HepG2 (cell line): ENCODE measurements around the gene CAMSAP3. TPM values are rescaled to one million over a fixed set of nuclear protein-coding genes. Genes with fewer than 3 reads are reported as not detected.

Experiments
- CAMTA2 ChIP-seq: sonication (generic); formaldehyde crosslinking; IDR thresholded peaks from 2 replicates; pipeline ENCODE4 v1.4.0; 2020; ENCODE audit warnings: mild to moderate bottlenecking, missing genetic modification reagents, borderline replicate concordance
- CBX5 ChIP-seq: sonication (generic); formaldehyde crosslinking; IDR thresholded peaks from 2 replicates; pipeline ENCODE4 v1.4.0; 2020; ENCODE audit warnings: missing genetic modification reagents, borderline replicate concordance
- FOXM1 ChIP-seq: sonication (generic); formaldehyde crosslinking; IDR thresholded peaks from 2 replicates; pipeline ENCODE4 v1.5.0; 2020; ENCODE audit warnings: missing genetic modification reagents
- HNRNPK ChIP-seq: fragments of 200-400 bp; formaldehyde crosslinking; IDR thresholded peaks from 2 replicates; pipeline ENCODE4 v1.6.1; 2018; ENCODE audit warnings: low read length, low read depth, moderate library complexity, mild to moderate bottlenecking; ENCODE audit not compliant: poor library complexity, severe bottlenecking
- HOXA3 ChIP-seq: sonication (generic); formaldehyde crosslinking; IDR thresholded peaks from 2 replicates; pipeline ENCODE4 v1.5.0; 2020; ENCODE audit warnings: missing genetic modification reagents
- KLF9 ChIP-seq: IDR thresholded peaks from 2 replicates; pipeline ENCODE4 v1.6.1; 2016; ENCODE audit warnings: low read depth
- MZF1 ChIP-seq: sonication (generic); formaldehyde crosslinking; IDR thresholded peaks from 2 replicates; pipeline ENCODE4 v1.8.1; 2023; ENCODE audit warnings: mild to moderate bottlenecking, missing genetic modification reagents, borderline replicate concordance
- ONECUT2 ChIP-seq: sonication (generic); formaldehyde crosslinking; IDR thresholded peaks from 2 replicates; pipeline ENCODE4 v1.4.0; 2020; ENCODE audit warnings: missing genetic modification reagents
- PCBP1 ChIP-seq: fragments of 200-400 bp; formaldehyde crosslinking; IDR thresholded peaks from 2 replicates; pipeline ENCODE4 v1.6.1; 2017; ENCODE audit warnings: mild to moderate bottlenecking, low read depth, low read length, borderline replicate concordance
- POLR2AphosphoS2 ChIP-seq: IDR thresholded peaks from 2 replicates; pipeline ENCODE4 v1.6.1; 2011; ENCODE audit warnings: low read depth, low read length, improper control_type of control experiment
- POLR2AphosphoS5 ChIP-seq: IDR thresholded peaks from 2 replicates; pipeline ENCODE4 v1.6.1; 2012; ENCODE audit warnings: low read depth, low read length
- ZFP90 ChIP-seq: sonication (generic); formaldehyde crosslinking; IDR thresholded peaks from 2 replicates; pipeline ENCODE4 v1.8.0; 2022; ENCODE audit warnings: missing genetic modification reagents, mild to moderate bottlenecking, inconsistent platforms, borderline replicate concordance
- ZNF383 ChIP-seq: sonication (generic); formaldehyde crosslinking; IDR thresholded peaks from 2 replicates; pipeline ENCODE4 v1.4.0; 2020; ENCODE audit warnings: missing genetic modification reagents, mild to moderate bottlenecking, borderline replicate concordance
- ZNF598 ChIP-seq: sonication (generic); formaldehyde crosslinking; IDR thresholded peaks from 2 replicates; pipeline ENCODE4 v1.5.1; 2020; ENCODE audit warnings: mild to moderate bottlenecking, missing genetic modification reagents, borderline replicate concordance
- polyA plus RNA-seq, 8 experiments: library from polyadenylated mRNA; depleted of rRNA in 3 of 8; stranded (reverse) in 7 of 8; unstranded in 1 of 8; fragments of >200 nt; fragmentation: Illumina TruSeq in 4 of 8; extraction: Trizol in 4 of 8; gene quantifications; 2 replicates each; pipeline versions ENCODE4 v1.2.1 to v1.2.3, GENCODE V29; 2011 to 2016; ENCODE audit warnings: low read depth in 4 of 8, missing spikeins in 1 of 8, mixed read lengths in 1 of 8; ENCODE audit not compliant: insufficient read depth in 1 of 8
- total RNA-seq, 5 experiments: library from RNA; depleted of rRNA; stranded (reverse); fragments of >200 nt; fragmentation: Illumina TruSeq; extraction: Trizol; gene quantifications; 2 replicates each; pipeline ENCODE4 v1.2.3, GENCODE V29; 2016; ENCODE audit warnings: low read depth in 1 of 5
- TF ChIP-seq, protein P1 (sequence below): sonication (generic); formaldehyde crosslinking; IDR thresholded peaks from 2 replicates; pipeline ENCODE4 v1.8.0; 2022; ENCODE audit warnings: low read depth, missing genetic modification reagents
- TF ChIP-seq, protein P2 (sequence below): sonication (generic); formaldehyde crosslinking; IDR thresholded peaks from 2 replicates; pipeline ENCODE4 v1.8.0; 2022; ENCODE audit warnings: missing genetic modification reagents, mild to moderate bottlenecking, inconsistent platforms, borderline replicate concordance
- TF ChIP-seq, protein P3 (sequence below), 2 experiments: sonication (generic) in 1 of 2; formaldehyde crosslinking in 1 of 2; IDR thresholded peaks; 2 replicates each; pipeline versions ENCODE4 v1.6.1 to v1.9.0; 2014 to 2022; ENCODE audit warnings: antibody characterized with exemption in 1 of 2, borderline replicate concordance in 1 of 2, inconsistent platforms in 1 of 2, low read depth in 1 of 2, missing genetic modification reagents in 1 of 2

The CAMSAP3 gene
- total and polyA plus RNA-seq, 2 of the 13 experiments (the other 11 are each of a cell fraction or from before 2014, with no cell fraction given): 10.8 to 11.8 TPM

GRCh38 chr19:7629347-7630054, 33.8 kb downstream of the CAMSAP3 start, which contains the start of the genes PET100 and XAB2 (continued):
- TF ChIP-seq CBX5 (CRISPR knock-in tag): peak; percentile 26; the same call in 1 of the 2 replicates
- TF ChIP-seq, protein P1, sequence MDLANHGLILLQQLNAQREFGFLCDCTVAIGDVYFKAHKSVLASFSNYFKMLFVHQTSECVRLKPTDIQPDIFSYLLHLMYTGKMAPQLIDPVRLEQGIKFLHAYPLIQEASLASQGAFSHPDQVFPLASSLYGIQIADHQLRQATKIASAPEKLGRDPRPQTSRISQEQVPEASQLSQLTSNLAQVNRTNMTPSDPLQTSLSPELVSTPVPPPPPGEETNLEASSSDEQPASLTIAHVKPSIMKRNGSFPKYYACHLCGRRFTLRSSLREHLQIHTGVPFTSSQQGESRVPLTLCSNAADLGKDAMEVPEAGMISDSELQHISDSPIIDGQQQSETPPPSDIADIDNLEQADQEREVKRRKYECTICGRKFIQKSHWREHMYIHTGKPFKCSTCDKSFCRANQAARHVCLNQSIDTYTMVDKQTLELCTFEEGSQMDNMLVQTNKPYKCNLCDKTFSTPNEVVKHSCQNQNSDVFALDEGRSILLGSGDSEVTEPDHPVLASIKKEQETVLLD (CRISPR knock-in tag): 0 out of 2 replicates have a peak, but pooled peaks have one; percentile 19
- TF ChIP-seq POLR2AphosphoS5: peak; percentile 70
- TF ChIP-seq ZNF598 (CRISPR knock-in tag): peak; percentile 57; the same call in 1 of the 2 replicates
- TF ChIP-seq, protein P2, sequence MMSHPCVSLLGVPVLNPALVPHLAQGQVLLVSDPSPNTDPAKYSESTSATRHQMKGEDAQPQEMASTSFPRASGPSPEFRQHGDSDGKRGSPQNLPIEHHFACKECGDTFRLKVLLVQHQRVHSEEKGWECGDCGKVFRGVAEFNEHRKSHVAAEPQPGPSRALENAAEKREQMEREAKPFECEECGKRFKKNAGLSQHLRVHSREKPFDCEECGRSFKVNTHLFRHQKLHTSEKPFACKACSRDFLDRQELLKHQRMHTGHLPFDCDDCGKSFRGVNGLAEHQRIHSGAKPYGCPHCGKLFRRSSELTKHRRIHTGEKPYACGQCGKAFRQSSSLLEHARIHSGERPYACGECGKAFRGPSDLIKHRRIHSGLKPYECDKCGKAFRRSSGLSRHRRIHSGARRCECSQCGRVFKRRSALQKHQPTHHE (CRISPR knock-in tag): 0 out of 2 replicates have a peak, but pooled peaks have one; percentile 65
- TF ChIP-seq KLF9 (CRISPR knock-in tag): no peak
- TF ChIP-seq, protein P3, sequence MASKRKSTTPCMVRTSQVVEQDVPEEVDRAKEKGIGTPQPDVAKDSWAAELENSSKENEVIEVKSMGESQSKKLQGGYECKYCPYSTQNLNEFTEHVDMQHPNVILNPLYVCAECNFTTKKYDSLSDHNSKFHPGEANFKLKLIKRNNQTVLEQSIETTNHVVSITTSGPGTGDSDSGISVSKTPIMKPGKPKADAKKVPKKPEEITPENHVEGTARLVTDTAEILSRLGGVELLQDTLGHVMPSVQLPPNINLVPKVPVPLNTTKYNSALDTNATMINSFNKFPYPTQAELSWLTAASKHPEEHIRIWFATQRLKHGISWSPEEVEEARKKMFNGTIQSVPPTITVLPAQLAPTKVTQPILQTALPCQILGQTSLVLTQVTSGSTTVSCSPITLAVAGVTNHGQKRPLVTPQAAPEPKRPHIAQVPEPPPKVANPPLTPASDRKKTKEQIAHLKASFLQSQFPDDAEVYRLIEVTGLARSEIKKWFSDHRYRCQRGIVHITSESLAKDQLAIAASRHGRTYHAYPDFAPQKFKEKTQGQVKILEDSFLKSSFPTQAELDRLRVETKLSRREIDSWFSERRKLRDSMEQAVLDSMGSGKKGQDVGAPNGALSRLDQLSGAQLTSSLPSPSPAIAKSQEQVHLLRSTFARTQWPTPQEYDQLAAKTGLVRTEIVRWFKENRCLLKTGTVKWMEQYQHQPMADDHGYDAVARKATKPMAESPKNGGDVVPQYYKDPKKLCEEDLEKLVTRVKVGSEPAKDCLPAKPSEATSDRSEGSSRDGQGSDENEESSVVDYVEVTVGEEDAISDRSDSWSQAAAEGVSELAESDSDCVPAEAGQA (IDR thresholded peaks at IDR 0.05; ENCODE audit: low read depth): peak; percentile 88
- TF ChIP-seq, protein P3 (CRISPR knock-in tag; IDR thresholded peaks at IDR 0.05; ENCODE audit: borderline replicate concordance): no peak
- TF ChIP-seq MZF1: no peak
- no peak for TF ChIP-seq HNRNPK
- no peak for TF ChIP-seq POLR2AphosphoS2
- TF ChIP-seq ZFP90: peak; percentile 70; the same call in 1 of the 2 replicates
- TF ChIP-seq PCBP1: peak; percentile 71; the same call in 1 of the 2 replicates
- peak; percentile 63 for TF ChIP-seq ONECUT2
- no peak for TF ChIP-seq ZNF383
- TF ChIP-seq FOXM1 (CRISPR knock-in tag): no peak
- TF ChIP-seq HOXA3 (CRISPR knock-in tag): peak; percentile 94
- no peak; the same call in 1 of the 2 replicates for TF ChIP-seq CAMTA2 (CRISPR knock-in tag)
